SK-MEL-5 (cell line): ENCODE results near the gene CACNB2. TPM values are rescaled to one million over a fixed set of nuclear protein-coding genes. Genes with fewer than 3 reads are reported as not detected.
A peak's percentile ranks its signal among the peaks of the same experiment; 100 is the strongest.

Experiments
- DNase-seq: peaks from one replicate; pipeline ENCODE4 v3.0.0-alpha.2; 2016; ENCODE audit warnings: low read depth, low spot score
- in situ Hi-C: cut with HindIII; loops from 2 replicates; pipeline ENCODE4 v1.10.0; 2016; ENCODE audit warnings: low sequenced_read_pairs, high pct_unique_total_duplicates, low pct_unique_long_range_greater_than_20kb
- total RNA-seq: library from RNA; depleted of rRNA; stranded (reverse); fragments of >200 nt; shearing (Covaris generic); gene quantifications from 2 replicates; pipeline ENCODE4 v1.2.3, GENCODE V29; 2014

CACNB2 gene
- total RNA-seq, 1 experiment from 2014 or later = not detected

DNA sequence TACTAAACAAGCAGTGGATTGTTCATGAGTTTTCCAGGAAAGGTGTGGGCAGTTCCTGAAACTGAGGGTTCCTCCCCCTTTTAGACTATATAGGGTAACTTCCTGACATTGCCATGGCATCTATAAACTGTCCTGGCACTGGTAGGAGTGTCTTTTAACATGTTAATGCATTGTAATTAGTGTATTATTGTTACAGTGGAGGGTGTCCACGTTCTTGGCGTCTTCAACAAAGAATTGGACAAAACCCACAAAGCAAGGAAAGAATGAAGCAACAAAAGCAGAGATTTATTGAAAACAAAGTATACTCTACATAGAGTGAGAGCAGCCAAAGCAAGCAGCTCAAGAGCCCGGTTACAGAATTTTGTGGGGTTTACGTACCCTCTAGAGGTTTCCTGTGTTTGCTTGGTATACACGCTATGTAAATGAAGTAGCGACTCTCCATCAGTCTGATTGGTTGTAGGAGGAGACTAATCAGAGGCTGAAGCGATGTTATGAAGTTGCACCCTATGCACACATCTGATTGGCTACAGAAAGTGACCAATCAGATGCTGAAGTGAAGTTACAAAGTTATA, 335.9 kb downstream of the CACNB2 start:
- in situ Hi-C loops = no loop called here
- no peak for DNase-seq

DNA sequence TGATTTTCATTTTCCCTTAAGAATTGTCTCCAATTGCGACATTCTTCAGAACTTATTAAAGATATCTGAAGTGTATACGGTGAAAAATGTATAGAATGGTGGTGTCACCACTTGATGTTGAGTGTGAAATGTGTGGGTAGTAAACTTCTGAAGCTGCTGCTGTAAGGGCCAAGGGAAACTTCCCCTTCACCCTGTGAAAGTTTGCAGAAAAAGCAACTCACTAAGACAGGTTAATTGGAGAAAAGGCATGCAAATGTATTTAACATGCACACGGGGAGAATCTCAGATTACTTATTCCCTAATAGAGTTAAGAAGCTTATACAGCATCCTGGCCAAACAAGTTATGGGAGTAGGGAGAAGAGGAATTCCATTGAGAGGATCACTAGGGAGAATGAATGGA, 338.1 kb downstream of the CACNB2 start:
- no peak for DNase-seq
- in situ Hi-C loops = no loop called here

DNA sequence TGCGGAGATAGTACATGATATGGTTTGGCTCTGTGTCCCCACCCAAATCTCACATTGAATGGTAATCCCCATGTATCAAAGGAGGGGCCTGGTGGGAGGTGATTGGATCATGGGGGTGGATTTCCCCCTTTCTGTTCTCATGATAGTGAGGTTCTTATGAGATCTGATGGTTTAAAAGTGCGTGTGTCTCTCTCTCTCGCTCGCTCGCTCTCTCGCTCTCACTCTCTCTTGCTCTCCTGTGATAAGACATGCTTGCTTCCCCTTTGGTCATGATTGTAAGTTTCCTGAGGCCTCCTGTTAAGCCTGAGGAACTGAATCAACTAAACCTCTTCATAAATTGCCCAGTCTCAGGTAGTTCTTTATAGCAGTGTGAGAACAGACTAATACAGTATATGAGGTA, 339.3 kb downstream of the CACNB2 start:
- in situ Hi-C loops = no loop called here
- DNase-seq = no peak

DNA sequence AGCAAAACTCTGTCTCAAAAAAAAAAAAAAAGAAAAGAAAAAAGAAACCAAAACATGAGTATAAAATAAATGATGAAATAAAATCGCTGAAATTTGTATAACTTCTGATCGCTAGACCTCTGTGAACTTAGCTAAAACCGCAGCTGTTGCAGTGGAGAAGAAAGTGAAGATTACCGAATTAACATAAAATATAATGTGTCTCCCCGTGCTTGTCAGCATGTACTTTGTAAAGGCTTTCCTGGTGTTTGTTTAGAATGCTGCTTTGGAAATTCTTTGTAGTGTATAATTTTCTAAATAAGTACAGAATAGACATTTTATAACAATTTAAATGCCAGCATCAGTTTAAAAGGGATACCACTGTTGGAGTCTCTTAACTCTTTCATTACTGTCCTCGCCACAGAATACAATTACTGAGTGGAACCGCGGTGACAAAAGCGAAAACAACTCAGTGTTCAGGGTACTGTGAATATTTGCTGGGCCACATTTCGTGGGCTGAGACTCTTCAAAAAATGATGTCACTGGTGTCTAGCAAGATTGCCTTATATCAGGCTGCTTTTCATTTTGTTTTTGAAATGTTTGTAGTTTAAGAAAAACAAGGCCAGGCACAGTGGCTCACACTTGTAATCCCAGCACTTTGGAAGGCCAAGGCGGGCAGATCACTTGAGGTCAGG, 343.4 kb downstream of the CACNB2 start:
- in situ Hi-C loops = no loop called here
- no peak for DNase-seq

DNA sequence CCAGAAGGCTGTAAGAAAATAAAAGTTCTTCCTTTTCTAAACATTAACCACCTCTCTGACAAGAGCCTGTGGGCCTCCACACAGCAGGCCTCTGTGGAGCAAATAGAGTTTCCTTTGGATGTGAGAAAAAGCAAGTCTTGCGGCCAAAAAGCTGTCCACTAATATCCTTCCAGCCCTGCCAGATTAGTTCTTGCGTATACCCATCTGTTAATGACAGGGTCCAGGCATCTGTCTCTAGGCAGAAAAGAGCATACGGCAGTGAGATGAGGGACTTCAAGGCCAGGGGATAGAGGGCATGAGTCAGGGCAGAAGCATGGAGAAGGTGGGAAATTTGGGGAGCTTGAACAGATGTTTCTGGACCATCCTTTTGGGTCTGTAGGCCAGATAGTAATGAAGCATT, 346.2 kb downstream of the CACNB2 start:
- DNase-seq = no peak
- in situ Hi-C loops = no loop called here

DNA sequence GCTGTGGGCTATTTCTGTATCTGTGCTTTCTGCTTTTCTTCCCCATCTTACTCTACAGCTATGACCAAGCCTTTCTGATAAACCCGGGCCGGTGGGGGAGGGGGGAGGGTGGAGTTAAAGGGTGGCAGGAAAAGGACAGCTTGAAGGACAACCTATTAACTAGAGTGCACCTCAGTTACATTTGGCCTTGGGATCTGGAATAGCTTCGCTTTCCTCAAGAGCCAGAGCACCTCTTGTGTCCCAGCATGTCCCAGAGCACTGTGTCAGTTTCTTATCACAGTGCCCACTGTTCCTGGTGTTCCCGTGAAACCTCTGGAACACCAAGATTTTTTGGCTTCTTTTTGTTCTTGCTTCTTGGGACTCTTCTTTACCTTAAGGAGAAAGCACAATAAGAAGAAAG, 350.5 kb downstream of the CACNB2 start:
- no peak for DNase-seq
- in situ Hi-C loops = no loop called here

DNA sequence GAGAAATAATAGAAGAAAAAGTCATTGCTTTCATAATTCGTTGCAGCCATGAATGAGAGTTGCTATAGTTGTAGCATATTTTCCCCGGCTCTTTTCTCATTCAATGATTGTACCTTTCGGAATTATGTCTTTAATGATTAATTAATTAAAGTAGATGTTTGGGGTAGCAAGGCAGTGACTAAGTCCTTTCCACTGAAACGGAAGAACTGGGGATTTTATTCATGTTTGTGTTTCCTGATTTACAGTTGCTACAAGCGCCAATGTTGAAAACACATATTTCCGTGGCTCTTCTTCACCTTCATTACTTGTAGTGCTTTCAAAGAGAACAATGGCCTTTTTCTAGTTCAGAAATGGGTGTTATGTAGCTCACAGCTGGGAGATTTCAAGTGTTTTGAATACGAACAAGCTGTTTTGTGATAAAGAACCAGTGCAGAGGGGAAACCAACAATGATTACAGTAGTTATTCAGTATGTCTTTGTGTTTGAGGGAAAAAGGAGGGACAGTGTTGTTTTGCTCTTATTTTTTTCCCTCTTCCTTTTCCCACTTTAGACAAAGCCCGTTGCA, 357.7 kb downstream of the CACNB2 start:
- no peak for DNase-seq
- in situ Hi-C loops = no loop called here

DNA sequence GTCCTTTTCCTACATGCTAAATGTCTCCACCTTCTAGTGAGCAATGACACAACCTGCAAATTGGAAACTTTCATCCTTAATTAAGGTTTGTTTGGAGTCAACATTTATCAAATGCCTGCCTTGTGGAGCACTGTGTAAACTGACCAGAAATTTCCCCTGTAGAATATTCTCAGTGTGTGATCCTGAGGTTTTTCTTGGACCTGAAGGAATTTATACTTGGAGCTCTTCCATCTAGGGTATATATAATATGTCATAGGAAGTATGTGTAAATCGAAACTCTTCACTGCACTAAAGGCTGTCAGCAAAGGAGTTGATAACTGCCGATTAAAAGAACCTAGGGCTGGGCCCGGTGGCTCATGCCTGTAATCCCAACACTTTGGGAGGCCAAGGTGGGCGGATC, 358.8 kb downstream of the CACNB2 start:
- no peak for DNase-seq
- in situ Hi-C loops = no loop called here

DNA sequence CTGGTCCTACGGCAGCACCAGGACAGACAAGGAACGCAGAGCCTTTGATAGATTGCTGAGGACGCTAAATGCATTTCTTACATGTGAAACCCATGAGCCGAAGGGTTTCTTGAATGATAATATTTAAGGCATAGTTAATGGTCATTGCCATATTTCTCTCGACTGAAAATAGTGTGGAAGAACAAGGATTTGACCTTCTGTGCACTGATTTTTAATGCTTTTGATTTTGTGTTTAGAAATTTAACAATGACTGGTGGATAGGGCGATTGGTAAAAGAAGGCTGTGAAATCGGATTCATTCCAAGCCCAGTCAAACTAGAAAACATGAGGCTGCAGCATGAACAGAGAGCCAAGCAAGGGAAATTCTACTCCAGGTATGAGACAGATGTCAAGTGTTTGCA, 360.4 kb downstream of the CACNB2 start:
- in situ Hi-C loops = no loop called here
- DNase-seq = no peak

DNA sequence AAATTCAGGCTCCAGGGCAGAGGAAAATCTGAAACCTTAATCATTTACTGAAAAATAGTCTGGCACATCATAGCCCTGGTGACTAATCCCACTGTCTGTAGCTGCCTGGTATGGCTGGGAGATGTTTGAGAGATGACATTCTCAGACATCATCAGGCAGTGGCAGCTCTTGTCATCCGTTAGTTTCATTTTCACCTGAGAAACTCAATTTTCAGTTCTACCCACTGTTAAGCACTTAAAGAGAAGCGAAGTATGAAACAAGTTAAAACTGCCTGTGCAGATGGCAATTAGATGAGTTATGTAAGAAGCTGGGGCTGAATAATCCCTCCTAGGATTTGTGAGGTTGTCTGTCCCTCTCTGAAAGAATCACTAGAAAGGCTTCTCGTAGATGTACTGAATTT, 361.0 kb downstream of the CACNB2 start:
- in situ Hi-C loops = no loop called here
- DNase-seq = no peak

DNA sequence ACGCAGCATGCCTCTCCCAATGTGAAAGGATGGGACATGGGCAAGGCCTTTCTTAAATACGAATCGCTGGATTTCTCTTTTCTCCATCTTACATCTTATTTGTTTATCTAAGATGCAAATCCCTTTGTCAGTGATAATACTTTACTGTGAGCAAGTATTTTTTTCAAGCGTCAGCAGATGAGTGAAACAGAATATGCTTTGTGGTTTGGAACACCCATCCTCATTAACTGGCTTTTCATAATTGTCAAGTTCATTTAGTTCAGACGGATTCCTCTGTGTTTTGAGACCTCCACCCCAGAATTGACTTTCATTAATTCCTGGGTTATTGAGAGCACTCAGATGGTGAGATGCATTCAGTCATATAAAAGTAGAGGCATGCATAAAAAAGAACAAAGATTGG, 361.4 kb downstream of the CACNB2 start:
- in situ Hi-C loops = no loop called here
- no peak for DNase-seq

DNA sequence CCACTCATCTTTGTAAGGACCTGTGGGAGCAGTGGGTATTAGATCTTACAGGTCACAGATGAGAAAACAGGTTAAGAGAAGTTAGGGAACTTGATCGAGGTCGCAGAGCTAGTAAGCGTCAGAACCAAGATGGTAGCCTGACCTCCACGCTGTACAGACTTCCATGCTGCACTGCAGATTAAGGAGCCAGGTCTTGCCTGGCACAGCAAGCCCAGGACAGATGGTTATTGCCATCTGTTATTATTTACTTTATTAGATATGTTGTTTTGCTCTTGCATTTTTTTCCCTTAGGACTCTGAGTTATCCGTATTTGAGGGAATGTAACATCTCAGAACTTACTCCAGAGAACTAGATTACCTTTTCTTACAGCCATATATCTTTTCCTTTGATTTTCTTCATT, 363.9 kb downstream of the CACNB2 start:
- DNase-seq = no peak
- in situ Hi-C loops = no loop called here

DNA sequence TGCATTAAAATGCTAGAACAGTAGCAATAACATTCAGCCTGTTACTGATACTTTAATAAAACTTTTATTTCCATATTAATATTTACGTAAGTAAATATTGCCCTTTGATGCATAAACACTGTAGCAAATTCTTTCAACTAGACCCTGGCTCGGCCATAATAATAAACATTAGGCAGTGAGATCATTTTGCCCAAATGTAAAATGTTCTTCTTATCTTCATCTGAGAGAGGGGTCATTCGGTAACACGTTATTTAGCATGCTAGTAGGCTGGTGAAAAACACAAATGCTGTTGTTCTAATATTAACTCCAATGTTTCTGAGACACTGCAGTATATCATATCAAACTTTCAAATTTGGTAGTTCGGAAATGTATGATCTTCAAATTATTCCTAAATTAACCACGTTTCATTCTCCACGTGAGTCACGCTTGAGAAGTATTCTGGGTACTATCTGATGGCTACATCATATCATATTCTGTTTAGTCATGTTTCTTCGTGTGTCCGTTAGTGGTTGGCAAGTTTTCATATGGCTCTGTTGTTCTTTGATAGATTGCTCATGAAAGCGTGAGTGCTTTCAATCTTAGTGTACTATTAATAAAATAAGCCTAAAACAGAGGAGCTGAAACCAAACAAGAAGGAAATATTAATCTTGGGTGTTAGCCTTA, 365.4 kb downstream of the CACNB2 start:
- in situ Hi-C loops = no loop called here
- no peak for DNase-seq

DNA sequence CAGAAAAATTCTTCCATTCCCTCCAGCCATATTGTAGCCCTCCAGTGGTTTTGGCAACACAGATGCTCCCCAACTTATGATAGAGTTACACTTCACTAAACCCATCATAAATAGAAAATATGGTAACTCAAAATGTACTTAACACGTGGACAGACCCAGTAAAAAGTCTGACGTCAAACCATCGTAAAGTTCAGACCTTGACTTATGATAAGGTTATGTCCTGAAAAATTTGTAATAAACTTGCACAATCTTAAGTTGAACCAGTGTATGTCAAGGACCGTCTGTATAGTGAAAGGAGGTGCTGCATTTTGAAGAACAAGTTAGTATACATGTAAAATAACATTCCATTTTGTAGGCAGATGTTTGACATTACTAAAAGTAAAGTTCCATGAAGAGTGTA, 368.4 kb downstream of the CACNB2 start:
- in situ Hi-C loops = no loop called here
- DNase-seq = no peak

DNA sequence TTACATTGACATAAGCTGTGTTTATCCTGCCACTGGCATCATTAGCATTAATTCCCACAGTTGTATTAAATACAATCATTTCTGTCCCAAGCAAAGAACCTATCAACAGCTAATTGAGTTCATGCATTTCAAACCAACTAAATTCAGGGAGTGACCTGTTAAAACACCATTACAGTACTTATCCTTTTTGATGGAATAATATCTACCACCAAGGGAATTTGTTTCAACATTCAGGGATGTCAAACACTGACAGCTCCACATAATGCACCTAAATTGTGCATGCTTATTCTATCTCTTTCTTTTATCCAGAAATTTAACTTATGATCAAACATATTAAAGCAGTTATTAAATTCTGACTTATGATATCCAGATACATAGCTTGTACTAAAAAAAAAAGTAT, 374.3 kb downstream of the CACNB2 start:
- in situ Hi-C loops = no loop called here
- DNase-seq = no peak

DNA sequence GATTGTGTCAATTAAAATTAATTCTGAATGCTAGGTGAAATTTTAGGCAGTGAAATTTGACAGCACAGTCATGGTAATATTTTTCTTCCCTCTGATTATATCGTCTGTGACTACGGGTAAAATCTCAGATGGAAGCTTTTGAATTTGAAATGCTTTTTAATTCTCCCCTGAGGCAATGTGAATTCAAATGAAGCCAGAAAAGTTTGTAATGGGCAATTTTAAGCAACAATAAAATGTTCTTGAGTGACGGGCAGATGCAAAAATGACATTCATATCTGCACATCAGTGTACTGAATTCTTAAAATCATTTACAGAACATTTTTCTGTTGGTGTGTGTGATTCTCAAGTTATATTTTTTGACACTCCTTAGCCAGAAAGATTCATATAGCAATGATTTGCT, 376.6 kb downstream of the CACNB2 start:
- DNase-seq = no peak
- in situ Hi-C loops = no loop called here

DNA sequence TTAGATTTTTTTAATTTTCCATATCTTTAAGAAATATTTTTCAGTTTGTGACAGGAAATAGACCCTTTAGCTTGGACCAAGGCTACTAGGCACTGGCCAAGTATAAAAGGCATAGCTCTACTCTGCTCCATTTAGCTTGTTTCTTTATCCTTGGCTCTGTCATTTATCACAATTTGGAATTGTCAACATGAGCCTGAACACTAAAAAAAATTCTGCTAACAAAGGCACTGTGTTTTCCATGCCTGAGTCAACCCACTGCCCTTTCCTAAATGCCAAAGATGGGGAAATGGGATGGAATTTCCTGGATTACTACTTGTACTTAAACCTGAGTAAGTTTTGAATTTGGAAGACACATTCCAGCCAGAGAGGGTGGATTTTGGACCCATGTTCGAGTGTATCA, 382.8 kb downstream of the CACNB2 start:
- in situ Hi-C loops = no loop called here
- peak; percentile 81 for DNase-seq

DNA sequence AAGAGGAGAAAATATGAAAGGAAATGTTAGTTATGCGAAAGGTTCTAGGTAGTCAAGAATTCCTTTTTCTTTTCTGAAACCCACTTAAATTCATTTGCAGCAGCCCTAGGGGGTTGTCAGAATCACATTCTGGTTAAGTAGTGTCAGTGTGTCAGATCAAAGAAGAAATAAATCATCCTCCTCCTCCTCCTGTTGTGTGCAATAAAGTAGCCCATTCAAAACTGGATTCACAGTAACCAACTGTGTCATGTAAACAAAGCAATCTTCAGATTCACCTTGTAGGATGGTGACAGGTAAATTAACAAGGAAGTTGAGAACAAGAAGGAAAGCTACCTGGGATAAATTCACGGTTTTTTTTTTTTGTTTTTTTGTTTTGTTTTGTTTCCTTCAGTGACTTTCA, 383.6 kb downstream of the CACNB2 start:
- in situ Hi-C loops = no loop called here
- no peak for DNase-seq

DNA sequence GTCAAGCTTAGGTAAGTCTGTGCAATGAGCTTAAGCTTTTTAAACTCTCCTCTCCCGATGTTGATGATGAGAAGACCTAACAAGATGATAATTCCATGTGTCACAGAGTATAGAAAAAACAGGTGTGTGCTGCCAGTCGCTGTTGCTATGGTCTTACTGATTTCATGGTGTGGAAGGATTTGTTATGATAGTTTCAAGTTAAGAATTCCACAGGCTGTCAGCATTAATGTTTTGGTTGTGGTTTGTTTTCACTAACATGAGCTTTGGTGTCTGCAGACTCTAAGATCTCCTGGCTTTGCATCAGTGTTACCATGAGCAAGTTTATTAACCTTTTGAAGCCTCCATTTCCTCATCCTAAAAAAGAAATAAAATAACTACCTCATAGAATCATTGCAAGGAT, 387.5 kb downstream of the CACNB2 start:
- no peak for DNase-seq
- in situ Hi-C loops = no loop called here
